ENCODE data around the gene TFB1M.

DNA sequence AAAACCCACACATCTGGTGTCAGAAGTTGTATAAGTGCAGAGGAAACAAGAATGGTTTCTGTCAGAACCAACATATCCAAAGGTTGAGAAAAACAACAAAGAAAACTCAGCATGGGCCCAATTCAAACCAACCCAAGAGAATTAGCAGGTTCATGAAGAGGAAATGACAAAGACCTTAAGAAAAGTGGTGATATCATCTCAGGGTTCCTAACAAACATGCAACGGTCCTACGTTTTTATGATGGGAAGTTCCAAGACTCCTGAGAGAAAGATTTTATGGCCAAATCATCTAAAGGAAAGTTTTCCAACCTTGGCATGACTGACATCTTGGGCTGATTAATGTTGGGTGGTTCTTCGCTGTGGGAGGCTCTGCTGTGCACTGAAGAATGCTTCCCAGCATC is 23.0 kb downstream of the TFB1M start:
- TF ChIP-seq, protein P1, sequence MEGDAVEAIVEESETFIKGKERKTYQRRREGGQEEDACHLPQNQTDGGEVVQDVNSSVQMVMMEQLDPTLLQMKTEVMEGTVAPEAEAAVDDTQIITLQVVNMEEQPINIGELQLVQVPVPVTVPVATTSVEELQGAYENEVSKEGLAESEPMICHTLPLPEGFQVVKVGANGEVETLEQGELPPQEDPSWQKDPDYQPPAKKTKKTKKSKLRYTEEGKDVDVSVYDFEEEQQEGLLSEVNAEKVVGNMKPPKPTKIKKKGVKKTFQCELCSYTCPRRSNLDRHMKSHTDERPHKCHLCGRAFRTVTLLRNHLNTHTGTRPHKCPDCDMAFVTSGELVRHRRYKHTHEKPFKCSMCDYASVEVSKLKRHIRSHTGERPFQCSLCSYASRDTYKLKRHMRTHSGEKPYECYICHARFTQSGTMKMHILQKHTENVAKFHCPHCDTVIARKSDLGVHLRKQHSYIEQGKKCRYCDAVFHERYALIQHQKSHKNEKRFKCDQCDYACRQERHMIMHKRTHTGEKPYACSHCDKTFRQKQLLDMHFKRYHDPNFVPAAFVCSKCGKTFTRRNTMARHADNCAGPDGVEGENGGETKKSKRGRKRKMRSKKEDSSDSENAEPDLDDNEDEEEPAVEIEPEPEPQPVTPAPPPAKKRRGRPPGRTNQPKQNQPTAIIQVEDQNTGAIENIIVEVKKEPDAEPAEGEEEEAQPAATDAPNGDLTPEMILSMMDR (IDR thresholded peaks at IDR 0.05; ENCODE audit: low read depth, low read length) = no peak
- TF ChIP-seq EZH2phosphoT487 (IDR thresholded peaks at IDR 0.05; ENCODE audit: low read depth) = no peak
